HFFc6 (cell line): ENCODE measurements around the gene AUTS2. TPM values are rescaled to one million over a fixed set of nuclear protein-coding genes. Genes with fewer than 3 reads are reported as not detected.

Experiments used
- DNase-seq: peaks from one replicate; pipeline ENCODE4 v3.0.0-alpha.2; 2018
- H3K27ac Mint-ChIP-seq: 2 replicates; pipeline ENCODE4 v1.8.0; 2020; ENCODE audit warnings: mild to moderate bottlenecking, mixed read lengths
- H3K27me3 Mint-ChIP-seq: 2 replicates; pipeline ENCODE4 v1.8.0; 2021; ENCODE audit warnings: mild to moderate bottlenecking, moderate library complexity, mixed read lengths; ENCODE audit not compliant: insufficient read depth
- H3K36me3 Mint-ChIP-seq: 2 replicates; pipeline ENCODE4 v1.8.0; 2021; ENCODE audit warnings: low read depth, mixed read lengths
- H3K4me1 Mint-ChIP-seq: 2 replicates; pipeline ENCODE4 v1.8.0; 2020; ENCODE audit warnings: low read depth, mixed read lengths
- H3K4me3 Mint-ChIP-seq: 2 replicates; pipeline ENCODE4 v1.8.0; 2020; ENCODE audit warnings: mild to moderate bottlenecking, moderate library complexity, mixed read lengths
- H3K9me3 Mint-ChIP-seq: 2 replicates; pipeline ENCODE4 v1.8.0; 2020; ENCODE audit warnings: mild to moderate bottlenecking, mixed read lengths
- total RNA-seq, 6 experiments: library from RNA; stranded (reverse); fragmentation: NEBNext Ultra II Directional; extraction: Animal tissue kit (Norgen Biotek cat#: 25700); gene quantifications; 2 replicates in 1 of 6; 3 replicates in 5 of 6; pipeline ENCODE4 v1.2.3, GENCODE V29; 2021
- TF ChIP-seq, protein P1 (sequence below): fragments of 200-600 bp; sonication (generic); IDR thresholded peaks from 2 replicates; pipeline ENCODE4 v1.5.0; 2021; ENCODE audit warnings: antibody characterized with exemption, mild to moderate bottlenecking

AUTS2 gene
- total RNA-seq, 6 experiments from 2014 or later = 0.02 to 0.19 (median 0.16) TPM; not detected in 2

DNA sequence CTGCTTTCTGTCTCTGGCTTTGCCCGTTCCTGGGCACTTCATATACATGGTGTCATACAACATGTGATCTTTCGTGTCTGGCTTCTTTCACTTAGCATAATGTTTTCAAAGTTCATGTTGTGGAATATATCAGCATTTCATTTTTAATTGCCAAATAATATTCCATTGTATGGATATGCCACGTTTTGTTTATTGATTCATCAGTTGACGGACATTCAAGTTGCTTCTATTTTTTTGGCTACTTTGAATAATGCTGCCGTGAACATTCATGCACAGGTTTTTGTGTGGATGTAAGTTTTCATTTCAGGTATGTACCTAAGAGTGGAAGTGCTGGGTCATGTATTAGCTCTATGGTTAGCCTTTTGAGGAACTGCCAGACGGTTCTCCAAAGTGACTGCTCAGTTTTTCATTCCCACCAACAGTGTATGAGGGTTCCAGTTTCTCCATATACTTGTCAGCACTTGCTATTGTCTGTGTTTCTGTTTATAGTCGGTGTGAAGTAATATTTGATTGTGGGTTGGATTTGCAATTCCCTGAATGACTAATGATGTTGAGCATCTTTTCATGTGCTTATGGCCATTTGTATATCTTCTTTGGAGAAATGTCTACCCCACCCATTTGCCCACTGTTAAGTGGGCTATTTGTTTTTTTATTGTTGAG is 1132.3 kb downstream of the AUTS2 start:
- DNase-seq = no peak
- Mint-ChIP-seq H3K27me3 (peaks cover 1% of the 10 kb centered on the region; the same call in 1 of the 2 replicates), H3K4me1 (no peaks in the 10 kb centered on the region), H3K4me3 (no peak overlapping the region), H3K27ac (no peak overlapping the region), H3K36me3 (no peaks in the 10 kb centered on the region; the same call in 1 of the 2 replicates), H3K9me3 (peaks cover 35% of the 10 kb centered on the region)
- TF ChIP-seq, protein P1, sequence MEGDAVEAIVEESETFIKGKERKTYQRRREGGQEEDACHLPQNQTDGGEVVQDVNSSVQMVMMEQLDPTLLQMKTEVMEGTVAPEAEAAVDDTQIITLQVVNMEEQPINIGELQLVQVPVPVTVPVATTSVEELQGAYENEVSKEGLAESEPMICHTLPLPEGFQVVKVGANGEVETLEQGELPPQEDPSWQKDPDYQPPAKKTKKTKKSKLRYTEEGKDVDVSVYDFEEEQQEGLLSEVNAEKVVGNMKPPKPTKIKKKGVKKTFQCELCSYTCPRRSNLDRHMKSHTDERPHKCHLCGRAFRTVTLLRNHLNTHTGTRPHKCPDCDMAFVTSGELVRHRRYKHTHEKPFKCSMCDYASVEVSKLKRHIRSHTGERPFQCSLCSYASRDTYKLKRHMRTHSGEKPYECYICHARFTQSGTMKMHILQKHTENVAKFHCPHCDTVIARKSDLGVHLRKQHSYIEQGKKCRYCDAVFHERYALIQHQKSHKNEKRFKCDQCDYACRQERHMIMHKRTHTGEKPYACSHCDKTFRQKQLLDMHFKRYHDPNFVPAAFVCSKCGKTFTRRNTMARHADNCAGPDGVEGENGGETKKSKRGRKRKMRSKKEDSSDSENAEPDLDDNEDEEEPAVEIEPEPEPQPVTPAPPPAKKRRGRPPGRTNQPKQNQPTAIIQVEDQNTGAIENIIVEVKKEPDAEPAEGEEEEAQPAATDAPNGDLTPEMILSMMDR = no peak

- Mint-ChIP-seq H3K4me3 (no peak overlapping the region), H3K4me1 (no peaks in the 10 kb centered on the region), H3K27me3 (no peaks in the 10 kb centered on the region), H3K27ac (no peak overlapping the region), H3K36me3 (no peaks in the 10 kb centered on the region; the same call in 1 of the 2 replicates), H3K9me3 (peaks cover 24% of the 10 kb centered on the region)
- TF ChIP-seq, protein P1 = no peak
- DNase-seq = no peak
These were observed 1134.8 kb downstream of the AUTS2 start for GRCh38 chr7:70733090-70733489.

GRCh38 chr7:70734411-70734810 is 1136.1 kb downstream of the AUTS2 start:
- Mint-ChIP-seq H3K9me3 (peaks cover 20% of the 10 kb centered on the region), H3K27ac (no peak overlapping the region), H3K27me3 (no peaks in the 10 kb centered on the region), H3K4me1 (no peaks in the 10 kb centered on the region), H3K4me3 (no peak overlapping the region), H3K36me3 (no peaks in the 10 kb centered on the region; the same call in 1 of the 2 replicates)
- no peak for DNase-seq
- TF ChIP-seq, protein P1 = no peak

DNA sequence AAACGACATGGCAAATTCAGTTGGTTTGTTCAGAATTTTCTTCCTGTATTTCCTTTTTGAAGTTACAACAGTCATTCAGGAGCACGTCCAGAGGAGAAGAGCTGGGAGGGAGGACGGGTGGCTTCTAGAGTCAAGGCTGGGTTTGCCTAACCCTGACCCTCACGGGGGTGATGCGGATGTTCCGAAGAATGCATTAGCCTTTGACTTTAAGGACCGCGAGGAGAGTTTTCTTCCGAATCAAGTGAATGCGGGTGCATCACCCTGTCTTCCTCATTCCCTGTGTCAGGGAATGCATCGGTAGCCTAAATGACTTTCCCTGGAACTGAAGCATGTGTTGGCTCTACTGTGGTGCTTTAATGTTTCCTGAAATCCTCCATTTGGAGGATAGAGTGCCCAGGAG is 1137.0 kb downstream of the AUTS2 start:
- Mint-ChIP-seq H3K4me1 (no peaks in the 10 kb centered on the region), H3K36me3 (no peaks in the 10 kb centered on the region; the same call in 1 of the 2 replicates), H3K9me3 (peaks cover 20% of the 10 kb centered on the region), H3K4me3 (no peak overlapping the region), H3K27ac (no peak overlapping the region), H3K27me3 (no peaks in the 10 kb centered on the region)
- TF ChIP-seq, protein P1 = no peak
- no peak for DNase-seq

DNA sequence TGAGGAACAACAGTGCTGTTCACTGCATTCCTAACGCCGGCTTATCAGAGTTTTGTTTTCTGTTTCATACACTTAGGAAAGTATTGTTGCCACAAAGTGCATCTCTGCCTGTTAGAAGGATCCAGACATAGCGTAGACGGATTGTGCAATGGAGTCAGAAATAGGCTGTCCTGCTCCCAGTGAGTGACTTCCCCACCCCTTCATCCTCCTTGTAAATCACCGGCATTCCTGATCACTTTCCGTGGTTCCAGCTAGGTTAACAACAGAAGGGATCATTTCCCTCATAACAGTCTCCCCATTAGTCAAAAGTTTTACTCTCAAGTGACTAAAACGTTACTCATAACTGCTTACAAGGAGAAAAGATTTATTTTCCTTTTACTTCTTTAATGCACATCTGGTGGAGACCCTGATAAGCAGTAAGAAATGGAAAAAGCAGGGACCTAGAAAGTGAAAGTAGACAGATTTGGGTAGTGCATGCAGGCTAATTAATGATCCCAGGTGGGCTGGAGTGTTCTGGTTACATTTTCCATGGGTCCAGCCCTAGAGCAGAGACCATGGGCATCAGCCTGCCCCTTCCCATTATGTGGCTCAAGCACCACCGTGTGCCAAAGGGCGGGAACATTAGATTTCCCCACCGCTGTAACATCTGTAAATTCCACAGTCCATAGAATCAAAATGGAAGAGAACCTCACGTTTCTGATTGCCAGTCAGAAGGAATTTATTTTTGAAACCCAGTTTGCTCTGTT is 1138.6 kb downstream of the AUTS2 start:
- TF ChIP-seq, protein P1 = no peak
- H3K4me3 Mint-ChIP-seq = no peak overlapping the region
- no peak overlapping the region for H3K27ac Mint-ChIP-seq
- H3K9me3 Mint-ChIP-seq = peaks cover 17% of the 10 kb centered on the region
- H3K4me1 Mint-ChIP-seq = no peaks in the 10 kb centered on the region
- no peak for DNase-seq
- H3K27me3 Mint-ChIP-seq = no peaks in the 10 kb centered on the region
- H3K36me3 Mint-ChIP-seq = no peaks in the 10 kb centered on the region; the same call in 1 of the 2 replicates
